ENCODE measurements around the gene PRCC. TPM values are rescaled to one million over a fixed set of nuclear protein-coding genes. Genes with fewer than 3 reads are reported as not detected.
A peak's percentile ranks its signal among the peaks of the same experiment; 100 is the strongest.

PRCC gene
- total RNA-seq, 1 experiment from 2014 or later, result 103 TPM

DNA sequence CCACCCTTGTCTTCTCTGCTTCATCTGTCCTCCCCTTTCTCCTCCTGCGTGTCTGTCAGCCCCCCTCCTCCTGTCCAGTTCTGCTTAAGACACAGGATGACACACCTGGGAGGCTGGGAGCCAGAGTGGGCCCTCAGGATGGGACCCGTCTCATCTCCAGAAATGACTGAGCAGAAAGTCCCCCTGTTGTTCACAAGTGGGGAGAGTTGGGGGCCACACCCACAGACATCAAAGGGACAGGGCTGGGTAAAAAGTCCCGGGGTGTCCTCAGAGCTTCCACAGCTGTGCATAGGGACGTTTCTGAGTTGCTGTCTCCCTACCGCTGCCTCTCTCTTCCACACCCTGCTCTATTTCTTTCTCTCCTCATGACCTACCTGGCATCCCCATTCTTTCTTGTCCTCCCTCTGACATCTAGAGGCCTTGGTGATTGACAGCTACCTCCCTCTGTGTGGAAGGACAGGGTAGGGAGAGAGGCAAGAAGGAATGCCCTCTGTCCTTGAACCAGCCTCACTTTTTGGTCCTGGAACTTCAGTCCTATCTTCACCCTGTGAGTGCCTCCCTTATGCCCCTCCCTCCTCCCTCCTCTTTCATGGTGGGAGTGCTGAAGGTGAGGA, 68.8 kb downstream of the PRCC start:
- ChIA-PET POLR2A (ENCODE audit: unreplicated experiment) (no interaction called here), CTCF (interaction anchor here (1.5 kb wide), 1 partner anchor 54 kb away, joined by 3 read pairs; no protein-coding TSS in a partner anchor)
- H3K27ac ChIP-seq (ENCODE audit: low read length), result no peak overlapping the region
- H3K9ac ChIP-seq (ENCODE audit: low read length), result no peak overlapping the region
- TF ChIP-seq, protein P1, sequence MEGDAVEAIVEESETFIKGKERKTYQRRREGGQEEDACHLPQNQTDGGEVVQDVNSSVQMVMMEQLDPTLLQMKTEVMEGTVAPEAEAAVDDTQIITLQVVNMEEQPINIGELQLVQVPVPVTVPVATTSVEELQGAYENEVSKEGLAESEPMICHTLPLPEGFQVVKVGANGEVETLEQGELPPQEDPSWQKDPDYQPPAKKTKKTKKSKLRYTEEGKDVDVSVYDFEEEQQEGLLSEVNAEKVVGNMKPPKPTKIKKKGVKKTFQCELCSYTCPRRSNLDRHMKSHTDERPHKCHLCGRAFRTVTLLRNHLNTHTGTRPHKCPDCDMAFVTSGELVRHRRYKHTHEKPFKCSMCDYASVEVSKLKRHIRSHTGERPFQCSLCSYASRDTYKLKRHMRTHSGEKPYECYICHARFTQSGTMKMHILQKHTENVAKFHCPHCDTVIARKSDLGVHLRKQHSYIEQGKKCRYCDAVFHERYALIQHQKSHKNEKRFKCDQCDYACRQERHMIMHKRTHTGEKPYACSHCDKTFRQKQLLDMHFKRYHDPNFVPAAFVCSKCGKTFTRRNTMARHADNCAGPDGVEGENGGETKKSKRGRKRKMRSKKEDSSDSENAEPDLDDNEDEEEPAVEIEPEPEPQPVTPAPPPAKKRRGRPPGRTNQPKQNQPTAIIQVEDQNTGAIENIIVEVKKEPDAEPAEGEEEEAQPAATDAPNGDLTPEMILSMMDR (conservative IDR thresholded peaks at IDR 0.05; ENCODE audit: low read depth, low read length), result no peak
- TF ChIP-seq EZH2phosphoT487 (IDR thresholded peaks at IDR 0.05; ENCODE audit: borderline replicate concordance, low read length) (no peak), EZH2 (IDR thresholded peaks at IDR 0.05; ENCODE audit: low read length, unreplicated experiment) (no peak)
- no peaks in the 10 kb centered on the region for H3K79me2 ChIP-seq (ENCODE audit: low read length)
- ATAC-seq, result no peak
- no peaks in the 10 kb centered on the region for H3K4me1 ChIP-seq (ENCODE audit: insufficient read depth, low read length)
- H3K4me3 ChIP-seq (ENCODE audit: low read length), result no peak overlapping the region
- DNase-seq, result no peak
- H3K9me2 ChIP-seq (replicated peaks; ENCODE audit: low read length), result no peaks in the 10 kb centered on the region
- intact Hi-C loops (cut with micrococcal nuclease), result no loop called here
- no peaks in the 10 kb centered on the region for H3K9me3 ChIP-seq (ENCODE audit: low read length)
- H3K36me3 ChIP-seq (ENCODE audit: low read depth, low read length), result no peaks in the 10 kb centered on the region
- H4K20me1 ChIP-seq (ENCODE audit: low read length), result no peaks in the 10 kb centered on the region
- H3K4me2 ChIP-seq (ENCODE audit: low read length), result no peak overlapping the region
- H3K27me3 ChIP-seq (ENCODE audit: low read length), result no peaks in the 10 kb centered on the region
- no TSS peak for BruUV-seq (replicated peaks)
- H2AFZ ChIP-seq (ENCODE audit: low read length), result no peak overlapping the region
- H3F3A ChIP-seq (ENCODE audit: low read length, unreplicated experiment), result no peaks in the 10 kb centered on the region

DNA sequence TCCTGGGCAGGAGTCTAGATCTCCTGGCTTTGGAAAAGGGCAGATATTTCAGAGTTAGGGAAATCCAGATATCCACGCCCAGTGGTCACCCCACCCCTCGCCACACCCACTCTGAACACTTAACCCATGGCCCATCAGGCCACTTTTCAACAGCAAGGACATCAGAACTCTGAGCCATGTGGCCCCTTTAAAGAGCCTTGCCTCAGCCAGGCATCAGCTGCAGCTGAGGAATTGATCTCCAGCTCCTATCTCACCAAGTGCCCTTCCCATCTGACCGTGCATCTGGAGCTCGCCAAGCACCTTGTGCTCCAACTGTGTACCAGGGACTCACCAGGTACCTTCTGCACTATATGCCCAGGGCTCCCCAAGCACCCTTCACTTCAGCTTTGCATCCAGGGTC, 69.6 kb downstream of the PRCC start:
- Histone ChIP-seq H3K9me2 (replicated peaks; ENCODE audit: low read length) (no peaks in the 10 kb centered on the region), H3K79me2 (ENCODE audit: low read length) (no peaks in the 10 kb centered on the region), H3K9ac (ENCODE audit: low read length) (no peak overlapping the region), H3K27me3 (ENCODE audit: low read length) (no peaks in the 10 kb centered on the region), H3K4me3 (ENCODE audit: low read length) (no peak overlapping the region), H3K9me3 (ENCODE audit: low read length) (no peaks in the 10 kb centered on the region), H4K20me1 (ENCODE audit: low read length) (no peaks in the 10 kb centered on the region), H3F3A (ENCODE audit: low read length, unreplicated experiment) (no peaks in the 10 kb centered on the region), H2AFZ (ENCODE audit: low read length) (no peak overlapping the region), H3K27ac (ENCODE audit: low read length) (no peak overlapping the region), H3K36me3 (ENCODE audit: low read depth, low read length) (no peaks in the 10 kb centered on the region), H3K4me1 (ENCODE audit: insufficient read depth, low read length) (no peaks in the 10 kb centered on the region), H3K4me2 (ENCODE audit: low read length) (no peak overlapping the region)
- intact Hi-C loops (cut with micrococcal nuclease), result no loop called here
- no TSS peak for BruUV-seq (replicated peaks)
- no peak for DNase-seq
- ATAC-seq, result no peak
- TF ChIP-seq EZH2phosphoT487 (IDR thresholded peaks at IDR 0.05; ENCODE audit: borderline replicate concordance, low read length) (no peak), EZH2 (IDR thresholded peaks at IDR 0.05; ENCODE audit: low read length, unreplicated experiment) (no peak)
- TF ChIP-seq, protein P1 (conservative IDR thresholded peaks at IDR 0.05; ENCODE audit: low read depth, low read length), result no peak
- ChIA-PET CTCF (interaction anchor here (1.5 kb wide), 1 partner anchor 53 kb away, joined by 3 read pairs; no protein-coding TSS in a partner anchor), POLR2A (ENCODE audit: unreplicated experiment) (no interaction called here)

DNA sequence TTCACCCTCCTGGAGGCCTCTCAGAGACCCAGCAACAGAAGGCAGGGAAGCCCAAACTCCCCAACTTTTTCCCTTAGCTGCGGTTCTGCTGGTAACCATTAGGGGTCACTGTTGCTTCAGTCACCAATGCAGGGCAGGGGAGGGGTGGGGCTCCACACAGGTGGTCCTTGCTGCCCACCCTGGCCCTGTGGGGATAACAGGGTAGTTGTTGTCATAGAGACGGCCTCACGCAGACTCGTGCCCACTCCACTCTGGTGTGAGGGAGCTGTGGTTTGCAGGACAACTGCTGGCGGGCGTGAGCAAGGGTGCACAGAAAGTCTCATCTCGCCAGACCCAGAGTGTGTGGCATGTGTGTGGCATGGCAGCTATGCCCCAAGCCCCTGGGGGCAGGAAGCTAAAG, 71.6 kb downstream of the PRCC start:
- Histone ChIP-seq H3K9ac (ENCODE audit: low read length) (no peak overlapping the region), H3K27ac (ENCODE audit: low read length) (no peak overlapping the region), H3K4me2 (ENCODE audit: low read length) (no peak overlapping the region), H4K20me1 (ENCODE audit: low read length) (no peaks in the 10 kb centered on the region), H3K4me3 (ENCODE audit: low read length) (no peak overlapping the region), H3K9me2 (replicated peaks; ENCODE audit: low read length) (no peaks in the 10 kb centered on the region), H3K79me2 (ENCODE audit: low read length) (no peaks in the 10 kb centered on the region), H2AFZ (ENCODE audit: low read length) (no peak overlapping the region), H3K36me3 (ENCODE audit: low read depth, low read length) (no peaks in the 10 kb centered on the region), H3K27me3 (ENCODE audit: low read length) (no peaks in the 10 kb centered on the region), H3K9me3 (ENCODE audit: low read length) (no peaks in the 10 kb centered on the region), H3F3A (ENCODE audit: low read length, unreplicated experiment) (no peaks in the 10 kb centered on the region), H3K4me1 (ENCODE audit: insufficient read depth, low read length) (no peaks in the 10 kb centered on the region)
- ChIA-PET CTCF (interaction anchor here (0.6 to 2.0 kb wide), 13 partner anchors 13 to 1748 kb away, joined by 3 to 13 read pairs (median 3); partner anchors contain the start of gene NTRK1), POLR2A (ENCODE audit: unreplicated experiment) (no interaction called here)
- intact Hi-C loops (cut with micrococcal nuclease), result loop anchor here (1.0 to 2.0 kb wide), 2 partner anchors 51 to 88 kb away; no protein-coding TSS in a partner anchor
- no TSS peak for BruUV-seq (replicated peaks)
- DNase-seq (peak; percentile 67), ATAC-seq (peak; percentile 71)
- TF ChIP-seq EZH2phosphoT487 (IDR thresholded peaks at IDR 0.05; ENCODE audit: borderline replicate concordance, low read length) (no peak), EZH2 (IDR thresholded peaks at IDR 0.05; ENCODE audit: low read length, unreplicated experiment) (no peak)
- TF ChIP-seq, protein P1 (conservative IDR thresholded peaks at IDR 0.05; ENCODE audit: low read depth, low read length), result peak; percentile 98
